Gastrocnemius medialis (tissue), 4 donors: ENCODE data around the gene ADCY4. TPM values are rescaled to one million over a fixed set of nuclear protein-coding genes. Genes with fewer than 3 reads are reported as not detected.
"Not testable (repeated sequence)": the region's sequence is repeated elsewhere in the genome, so short reads cannot be mapped to it uniquely, and the experiment has no call there.

Experiments
- ATAC-seq, 2 donors: fragments of 150-250 bp; one replicate each; pipeline ENCODE4 v1.9.1; 2016
- DNase-seq, 2 donors: peaks; one replicate each; pipeline ENCODE4 v3.0.0-alpha.2; 2019
- H3K27ac ChIP-seq, 4 donors: fragments of 200-600 bp; sonication (generic); 1 replicate in 1 of 4; 2 replicates in 3 of 4; pipeline ENCODE4 v1.5.1; 2016 to 2018; ENCODE audit warnings: mild to moderate bottlenecking in 2 of 4, moderate library complexity in 1 of 4
- H3K27me3 ChIP-seq, 3 donors: fragments of 200-600 bp; sonication (generic) in 2 of 3; 1 replicate in 1 of 3; 2 replicates in 2 of 3; pipeline versions ENCODE4 v1.5.1 to v1.6.0; 2016 to 2019; ENCODE audit warnings: mild to moderate bottlenecking in 1 of 3, moderate library complexity in 1 of 3
- H3K36me3 ChIP-seq, 2 donors: fragments of 200-600 bp; sonication (generic) in 1 of 2; one replicate each; pipeline ENCODE4 v1.5.1; 2017 to 2018
- H3K4me1 ChIP-seq, 2 donors: fragments of 200-600 bp; sonication (generic) in 1 of 2; one replicate each; pipeline ENCODE4 v1.5.1; 2016 to 2017; ENCODE audit warnings: mild to moderate bottlenecking in 2 of 2
- H3K4me3 ChIP-seq, 4 donors: fragments of 200-600 bp; sonication (generic) in 3 of 4; 1 replicate in 1 of 4; 2 replicates in 3 of 4; pipeline ENCODE4 v1.5.1; 2016 to 2019; ENCODE audit warnings: mild to moderate bottlenecking in 2 of 4
- H3K9me3 ChIP-seq, 3 donors: fragments of 200-600 bp; sonication (generic) in 2 of 3; 1 replicate in 1 of 3; 2 replicates in 2 of 3; pipeline ENCODE4 v1.5.1; 2016 to 2019
- CTCF ChIP-seq, 5 experiments: fragments of 450-650 bp in 3 of 5; fragments of 200-600 bp in 2 of 5; sonication (generic) in 2 of 5; IDR thresholded peaks in 4 of 5; conservative IDR thresholded peaks in 1 of 5; 1 replicate in 4 of 5; 2 replicates in 1 of 5; pipeline ENCODE4 v1.5.1; 2016 to 2019; ENCODE audit warnings: antibody characterized with exemption in 5 of 5, mild to moderate bottlenecking in 3 of 5, moderate library complexity in 3 of 5
- POLR2A ChIP-seq, 2 donors: fragments of 450-650 bp; IDR thresholded peaks; one replicate each; pipeline ENCODE4 v1.6.1; 2017; ENCODE audit warnings: antibody characterized with exemption in 2 of 2, mild to moderate bottlenecking in 2 of 2, moderate library complexity in 2 of 2
- in situ Hi-C, 4 donors: fragments of 200-750 bp; cut with MboI; loops; one replicate each; pipeline versions ENCODE4 v1.15.0 to v1.8.0; 2017; ENCODE audit warnings: low sequenced_read_pairs in 4 of 4
- intact Hi-C: fragments of 100-400 bp; cut with DNase I; formaldehyde crosslinking; loops from one replicate; pipeline ENCODE4 v1.15.1; 2023; ENCODE audit warnings: low total_unique reads
- total RNA-seq, 4 donors: library from RNA; depleted of rRNA; stranded (reverse); fragments of >200 nt; gene quantifications; one replicate each; pipeline versions ENCODE4 v1.1.0 to v1.2.3, GENCODE V29; 2016

Gene ADCY4
- total RNA-seq, 4 donors from 2014 or later, result 7.9 to 16.6 (median 8.7) TPM

DNA sequence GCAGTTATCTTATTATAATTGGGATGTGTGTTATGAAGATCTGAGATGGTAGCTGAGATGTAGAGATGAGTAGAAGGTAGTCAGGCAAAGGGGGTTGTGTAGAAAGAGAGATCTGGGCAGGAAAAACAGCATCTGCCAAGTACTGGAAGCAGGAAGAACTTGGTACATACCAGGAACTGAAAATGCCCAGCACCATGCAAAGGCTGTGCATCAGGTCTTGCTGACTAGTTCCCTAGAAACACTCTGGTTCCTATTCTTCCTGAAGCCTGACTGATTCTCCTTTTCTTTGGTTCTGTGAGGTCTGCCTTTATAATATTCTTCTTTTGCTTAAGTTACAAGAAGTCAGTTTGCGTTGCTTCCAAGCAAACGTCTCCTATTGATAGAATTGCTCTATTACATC, 26.5 kb upstream of the ADCY4 start:
- no peak for TF ChIP-seq CTCF (IDR thresholded peaks at IDR 0.05 in 4 of 5, conservative IDR thresholded peaks at IDR 0.05 in 1 of 5)
- no peak for TF ChIP-seq POLR2A (IDR thresholded peaks at IDR 0.05)

GRCh38 chr14:24360281-24360680, 25.4 kb upstream of the ADCY4 start:
- H3K9me3 ChIP-seq, result no peaks in the 10 kb centered on the region
- no peak overlapping the region for H3K4me3 ChIP-seq
- TF ChIP-seq POLR2A (IDR thresholded peaks at IDR 0.05) (no peak), CTCF (IDR thresholded peaks at IDR 0.05 in 4 of 5, conservative IDR thresholded peaks at IDR 0.05 in 1 of 5) (no peak)
- no peaks in the 10 kb centered on the region for H3K36me3 ChIP-seq
- in situ Hi-C loops (no loop called here), intact Hi-C loops (no loop called here)
- ATAC-seq, result no peak
- H3K27me3 ChIP-seq, result peaks cover 5 to 6% (median 5%) of the 10 kb centered on the region in 3 donors
- no peak overlapping the region for H3K27ac ChIP-seq
- DNase-seq, result no peak
- H3K4me1 ChIP-seq, result peaks cover 3 to 4% of the 10 kb centered on the region in 2 donors

More for the DNA sequence above, 26.5 kb upstream of the ADCY4 start:
- ATAC-seq (no peak), DNase-seq (no peak)
- in situ Hi-C loops (no loop called here), intact Hi-C loops (no loop called here)
- peaks cover 4 to 5% of the 10 kb centered on the region in 2 donors for H3K4me1 ChIP-seq
- no peaks in the 10 kb centered on the region for H3K9me3 ChIP-seq
- no peak overlapping the region for H3K4me3 ChIP-seq
- no peak overlapping the region for H3K27ac ChIP-seq
- H3K27me3 ChIP-seq, result peaks cover 15 to 16% (median 15%) of the 10 kb centered on the region in 3 donors
- H3K36me3 ChIP-seq, result no peaks in the 10 kb centered on the region

- in situ Hi-C loops (no loop called here), intact Hi-C loops (no loop called here)
- H3K4me3 ChIP-seq, result no peak overlapping the region
- no peak overlapping the region for H3K27ac ChIP-seq
- ATAC-seq, result no peak
- H3K36me3 ChIP-seq, result no peaks in the 10 kb centered on the region
- TF ChIP-seq POLR2A (IDR thresholded peaks at IDR 0.05) (no peak), CTCF (IDR thresholded peaks at IDR 0.05 in 4 of 5, conservative IDR thresholded peaks at IDR 0.05 in 1 of 5) (no peak)
- H3K27me3 ChIP-seq, result peaks cover 0 to 8% (median 8%) of the 10 kb centered on the region in 3 donors
- DNase-seq, result no peak
- no peaks in the 10 kb centered on the region for H3K9me3 ChIP-seq
- H3K4me1 ChIP-seq, result no peaks in the 10 kb centered on the region
These were observed 21.3 kb upstream of the ADCY4 start for GRCh38 chr14:24356208-24356607.

- Histone ChIP-seq H3K4me3 (no peak overlapping the region), H3K27me3 (peaks cover 0 to 9% (median 8%) of the 10 kb centered on the region in 3 donors), H3K9me3 (no peaks in the 10 kb centered on the region), H3K27ac (no peak overlapping the region), H3K4me1 (no peaks in the 10 kb centered on the region), H3K36me3 (no peaks in the 10 kb centered on the region)
- no peak for TF ChIP-seq CTCF (IDR thresholded peaks at IDR 0.05 in 4 of 5, conservative IDR thresholded peaks at IDR 0.05 in 1 of 5)
- no peak for TF ChIP-seq POLR2A (IDR thresholded peaks at IDR 0.05)
- DNase-seq (no peak), ATAC-seq (no peak)
- in situ Hi-C loops, result no loop called here
- intact Hi-C loops, result no loop called here
These were observed 20.1 kb upstream of the ADCY4 start for GRCh38 chr14:24355009-24355408.

DNA sequence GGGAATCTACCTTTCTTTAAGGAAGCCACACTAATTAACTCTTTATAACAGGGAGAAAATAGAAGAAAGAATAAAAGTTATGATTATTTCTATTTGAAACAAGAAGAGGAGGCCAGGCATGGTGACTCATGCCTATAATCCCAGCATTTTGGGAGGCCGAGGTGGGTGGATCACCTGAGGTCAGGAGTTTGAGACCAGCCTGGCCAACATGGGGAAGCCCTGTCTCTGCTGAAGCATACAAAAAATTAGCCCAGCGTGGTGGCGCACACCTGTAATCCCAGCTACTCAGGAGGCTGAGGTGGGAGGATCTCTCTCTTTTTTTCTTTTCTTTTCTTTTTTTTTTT, 19.6 kb upstream of the ADCY4 start:
- H3K27me3 ChIP-seq, H3K36me3 ChIP-seq, H3K27ac ChIP-seq, H3K4me1 ChIP-seq, ATAC-seq, H3K9me3 ChIP-seq, H3K4me3 ChIP-seq, intact Hi-C loops, in situ Hi-C loops, DNase-seq: not testable (repeated sequence)
